Vagina (tissue), 2 donors: ENCODE data around the gene ZAP70.

Source experiments
- CTCF ChIP-seq, 3 experiments: fragments of 450-650 bp in 2 of 3; fragments of 200-600 bp in 1 of 3; sonication (generic) in 1 of 3; IDR thresholded peaks; one replicate each; pipeline ENCODE4 v1.5.1; 2017 to 2019; ENCODE audit warnings: antibody characterized with exemption in 3 of 3, mild to moderate bottlenecking in 2 of 3, moderate library complexity in 2 of 3
- POLR2A ChIP-seq, 2 donors: fragments of 450-650 bp; IDR thresholded peaks; one replicate each; pipeline ENCODE4 v1.6.1; 2017; ENCODE audit warnings: antibody characterized with exemption in 2 of 2, mild to moderate bottlenecking in 2 of 2, moderate library complexity in 2 of 2

GRCh38 chr2:97759727-97760407 lies 46.5 kb downstream of the ZAP70 start:
- TF ChIP-seq POLR2A (IDR thresholded peaks at IDR 0.05) (no peak), CTCF (IDR thresholded peaks at IDR 0.05) (no peak)
